Peyer's patch (tissue), 4 donors: ENCODE data around the gene USF3. TPM values are rescaled to one million over a fixed set of nuclear protein-coding genes. Genes with fewer than 3 reads are reported as not detected.

Experiments
- DNase-seq, 3 donors: peaks; one replicate each; pipeline ENCODE4 v3.0.0-alpha.2; 2017 to 2019
- H3K27ac ChIP-seq, 4 donors: fragments of 200-600 bp; sonication (generic); one replicate each; pipeline ENCODE4 v1.5.1; 2016 to 2019
- H3K27me3 ChIP-seq, 2 donors: fragments of 200-600 bp; sonication (generic); one replicate each; pipeline ENCODE4 v1.5.1; 2019
- H3K36me3 ChIP-seq, 3 donors: fragments of 200-600 bp; sonication (generic); one replicate each; pipeline ENCODE4 v1.5.1; 2016 to 2019
- H3K4me1 ChIP-seq, 4 donors: fragments of 200-600 bp; sonication (generic); one replicate each; pipeline ENCODE4 v1.5.1; 2016 to 2019
- H3K4me3 ChIP-seq, 4 donors: fragments of 200-600 bp; sonication (generic); 1 replicate in 3 of 4; 2 replicates in 1 of 4; pipeline ENCODE4 v1.5.1; 2016 to 2019; ENCODE audit warnings: mild to moderate bottlenecking in 1 of 4
- H3K9me3 ChIP-seq, 4 donors: fragments of 200-600 bp; sonication (generic); one replicate each; pipeline ENCODE4 v1.5.1; 2016 to 2019; ENCODE audit warnings: mild to moderate bottlenecking in 1 of 4
- POLR2A ChIP-seq, 2 donors: fragments of 450-650 bp; IDR thresholded peaks; one replicate each; pipeline ENCODE4 v1.5.1; 2017; ENCODE audit warnings: antibody characterized with exemption in 2 of 2, mild to moderate bottlenecking in 2 of 2, moderate library complexity in 2 of 2
- small RNA-seq, 2 donors: library from RNA; depleted of rRNA; stranded (forward); fragments of <200 nt; gene quantifications; one replicate each; pipeline ENCODE3, GENCODE V24; 2016
- total RNA-seq, 4 donors: library from RNA; depleted of rRNA; stranded (reverse); fragments of >200 nt; gene quantifications; one replicate each; pipeline ENCODE4 v1.1.0, GENCODE V29; 2016
- TF ChIP-seq, protein P1 (sequence below), 6 experiments: fragments of 450-650 bp in 4 of 6; fragments of 200-600 bp in 2 of 6; sonication (generic) in 1 of 6; IDR thresholded peaks; one replicate each; pipeline ENCODE4 v1.5.1; 2017 to 2019; ENCODE audit warnings: antibody characterized with exemption in 6 of 6, mild to moderate bottlenecking in 3 of 6, moderate library complexity in 1 of 6

Gene USF3
- total RNA-seq, 4 donors from 2014 or later: 20.6 to 42.2 (median 32.5) TPM

DNA sequence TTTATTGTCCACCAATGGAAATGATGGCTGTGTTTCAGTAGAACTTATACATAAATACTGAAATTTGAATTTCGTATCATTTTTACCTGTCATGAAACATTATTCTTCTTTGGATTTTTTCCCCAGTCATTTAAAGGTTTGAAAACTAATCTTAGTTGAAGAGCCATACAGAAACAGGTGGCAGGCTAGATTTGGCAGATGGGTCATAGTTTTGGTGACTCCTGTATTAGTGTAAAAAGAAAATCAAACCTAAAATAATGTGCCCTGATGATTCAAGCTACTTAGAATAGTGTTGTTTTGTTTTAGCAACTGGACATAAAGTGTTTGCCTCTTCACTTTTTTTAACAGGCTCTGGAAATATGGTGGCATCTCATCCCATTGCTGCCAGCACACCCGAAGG lies 95.2 kb downstream of the USF3 start:
- Histone ChIP-seq H3K4me3 (no peak overlapping the region), H3K9me3 (no peaks in the 10 kb centered on the region), H3K4me1 (peaks cover 0 to under 1% (median 0%) of the 10 kb centered on the region in 4 donors), H3K27me3 (no peaks in the 10 kb centered on the region), H3K27ac (no peak overlapping the region), H3K36me3 (peaks cover 0 to 16% (median 0%) of the 10 kb centered on the region in 3 donors)
- no peak for DNase-seq
- TF ChIP-seq POLR2A (IDR thresholded peaks at IDR 0.05): no peak
- TF ChIP-seq, protein P1, sequence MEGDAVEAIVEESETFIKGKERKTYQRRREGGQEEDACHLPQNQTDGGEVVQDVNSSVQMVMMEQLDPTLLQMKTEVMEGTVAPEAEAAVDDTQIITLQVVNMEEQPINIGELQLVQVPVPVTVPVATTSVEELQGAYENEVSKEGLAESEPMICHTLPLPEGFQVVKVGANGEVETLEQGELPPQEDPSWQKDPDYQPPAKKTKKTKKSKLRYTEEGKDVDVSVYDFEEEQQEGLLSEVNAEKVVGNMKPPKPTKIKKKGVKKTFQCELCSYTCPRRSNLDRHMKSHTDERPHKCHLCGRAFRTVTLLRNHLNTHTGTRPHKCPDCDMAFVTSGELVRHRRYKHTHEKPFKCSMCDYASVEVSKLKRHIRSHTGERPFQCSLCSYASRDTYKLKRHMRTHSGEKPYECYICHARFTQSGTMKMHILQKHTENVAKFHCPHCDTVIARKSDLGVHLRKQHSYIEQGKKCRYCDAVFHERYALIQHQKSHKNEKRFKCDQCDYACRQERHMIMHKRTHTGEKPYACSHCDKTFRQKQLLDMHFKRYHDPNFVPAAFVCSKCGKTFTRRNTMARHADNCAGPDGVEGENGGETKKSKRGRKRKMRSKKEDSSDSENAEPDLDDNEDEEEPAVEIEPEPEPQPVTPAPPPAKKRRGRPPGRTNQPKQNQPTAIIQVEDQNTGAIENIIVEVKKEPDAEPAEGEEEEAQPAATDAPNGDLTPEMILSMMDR (IDR thresholded peaks at IDR 0.05): no peak

DNA sequence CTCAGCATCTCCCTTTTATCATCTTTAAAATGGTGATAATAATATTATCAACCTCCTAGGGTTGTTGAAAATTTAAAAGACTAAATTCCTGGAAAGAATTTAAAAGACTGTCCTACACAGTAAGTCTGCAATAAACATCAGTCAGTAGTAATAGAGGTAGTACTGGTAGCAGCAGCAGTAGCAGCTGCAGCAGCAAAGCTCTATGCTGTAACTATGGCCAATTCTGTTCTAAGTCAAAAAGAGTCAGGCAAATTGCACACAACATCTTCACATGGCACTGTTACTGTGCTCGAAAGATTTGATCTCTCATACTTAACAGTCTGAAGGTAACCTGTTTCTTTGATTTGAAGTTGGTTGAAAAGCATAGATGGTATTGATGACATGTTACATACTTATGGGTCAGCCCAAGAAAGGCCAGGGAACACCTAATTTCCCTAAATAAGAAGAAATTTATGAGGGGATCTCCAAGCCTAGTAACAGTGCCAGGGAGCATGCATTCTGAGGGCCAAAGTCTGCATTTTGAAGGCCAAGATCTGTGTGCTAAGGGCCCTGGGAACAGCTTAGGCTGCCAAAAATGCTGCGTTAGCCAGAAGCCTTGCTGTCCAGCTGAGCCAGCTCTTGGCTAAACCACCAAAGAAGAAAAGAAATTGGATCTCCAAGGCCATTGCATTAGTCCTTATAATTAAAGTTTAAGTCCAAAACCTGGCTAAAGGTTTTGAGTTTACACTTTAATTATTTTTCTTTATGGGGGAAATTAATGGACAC lies 95.8 kb downstream of the USF3 start:
- Histone ChIP-seq H3K27ac (no peak overlapping the region), H3K36me3 (peaks cover 0 to 11% (median 0%) of the 10 kb centered on the region in 3 donors), H3K4me1 (no peaks in the 10 kb centered on the region), H3K4me3 (no peak overlapping the region), H3K27me3 (no peaks in the 10 kb centered on the region), H3K9me3 (no peaks in the 10 kb centered on the region)
- DNase-seq: no peak
- TF ChIP-seq POLR2A (IDR thresholded peaks at IDR 0.05): no peak
- TF ChIP-seq, protein P1 (IDR thresholded peaks at IDR 0.05): no peak

Small RNA genes within 50 kb of the gene (small RNA-seq; reads per million reads assigned to genes)
- 0.12 to 0.25 reads per million in 2 donors for gene RN7SL767P

Other genes with a start within 250 kb of the USF3 start
- 10 to 100 TPM; 15.2 to 39.6 (median 20.6) TPM for gene SPICE1, start 181.5 kb downstream of the USF3 start, total RNA-seq
- gene SIDT1, start 164.1 kb downstream of the USF3 start, total RNA-seq: 100 to 1,000 TPM in 2 of 4 donors, 10 to 100 TPM in 2; 62.5 to 116 (median 91.6) TPM
- gene NAA50, start 49.6 kb upstream of the USF3 start, total RNA-seq: 10 to 100 TPM; 46.2 to 85.9 (median 62.6) TPM
- gene ATP6V1A, start 50.4 kb upstream of the USF3 start, total RNA-seq: 10 to 100 TPM; 23.4 to 43.6 (median 28.7) TPM
- 10 to 100 TPM; 20.6 to 48.0 (median 30.0) TPM for gene GRAMD1C, start 142.1 kb upstream of the USF3 start, total RNA-seq